ENCODE measurements around the gene CCDC85C.

Gene CCDC85C

GRCh38 chr14:99519931-99520421 is 84.0 kb downstream of the CCDC85C start:
- no peak for DNase-seq

- no peak for DNase-seq
Measured at GRCh38 chr14:99519347-99519881, 84.6 kb downstream of the CCDC85C start.

- peak; percentile 71 for DNase-seq
Measured at GRCh38 chr14:99518441-99519346, 85.3 kb downstream of the CCDC85C start.

GRCh38 chr14:99517643-99518381 is 86.2 kb downstream of the CCDC85C start:
- DNase-seq = no peak

GRCh38 chr14:99516871-99517642 is 87.0 kb downstream of the CCDC85C start:
- DNase-seq = no peak

GRCh38 chr14:99516156-99516870 is 87.7 kb downstream of the CCDC85C start:
- no peak for DNase-seq

GRCh38 chr14:99515301-99516155 is 88.5 kb downstream of the CCDC85C start:
- DNase-seq = no peak

- DNase-seq = no peak
Measured at GRCh38 chr14:99514552-99515300, 89.3 kb downstream of the CCDC85C start.

GRCh38 chr14:99513946-99514551 is 90.0 kb downstream of the CCDC85C start:
- no peak for DNase-seq

- no peak for DNase-seq
Measured at GRCh38 chr14:99513183-99513694, 90.8 kb downstream of the CCDC85C start.

GRCh38 chr14:99512571-99513182 is 91.3 kb downstream of the CCDC85C start:
- DNase-seq = no peak

- no peak for DNase-seq
Measured at GRCh38 chr14:99512110-99512449, 91.9 kb downstream of the CCDC85C start.

- no peak for DNase-seq
Measured at GRCh38 chr14:99511421-99512109, 92.4 kb downstream of the CCDC85C start.

GRCh38 chr14:99510556-99511139 is 93.4 kb downstream of the CCDC85C start:
- DNase-seq = no peak

GRCh38 chr14:99509871-99510555 is 94.0 kb downstream of the CCDC85C start:
- no peak for DNase-seq

GRCh38 chr14:99508896-99509629 is 94.9 kb downstream of the CCDC85C start:
- DNase-seq = no peak
